Measurements from ENCODE around the gene AXIN1. TPM values are rescaled to one million over a fixed set of nuclear protein-coding genes. Genes with fewer than 3 reads are reported as not detected.
A peak's percentile ranks its signal among the peaks of the same experiment; 100 is the strongest.

Gene AXIN1
- total RNA-seq, 1 donor from 2014 or later: 30.6 TPM

- H3K4me3 Mint-ChIP-seq: peak overlapping the region; percentile 80
- H3K36me3 Mint-ChIP-seq: no peaks in the 10 kb centered on the region
- H3K9me3 Mint-ChIP-seq: no peaks in the 10 kb centered on the region
- no peak for DNase-seq (ENCODE audit: extremely low spot score, unreplicated experiment)
- peaks cover 12% of the 10 kb centered on the region for H3K4me1 Mint-ChIP-seq (ENCODE audit: unreplicated experiment)
- peak overlapping the region; percentile 72 for H3K27ac Mint-ChIP-seq
- TF ChIP-seq CTCF (conservative IDR thresholded peaks at IDR 0.05): no peak
- no peaks in the 10 kb centered on the region for H3K27me3 Mint-ChIP-seq
Measured at GRCh38 chr16:398561-399339, 46.2 kb upstream of the AXIN1 start.

DNA sequence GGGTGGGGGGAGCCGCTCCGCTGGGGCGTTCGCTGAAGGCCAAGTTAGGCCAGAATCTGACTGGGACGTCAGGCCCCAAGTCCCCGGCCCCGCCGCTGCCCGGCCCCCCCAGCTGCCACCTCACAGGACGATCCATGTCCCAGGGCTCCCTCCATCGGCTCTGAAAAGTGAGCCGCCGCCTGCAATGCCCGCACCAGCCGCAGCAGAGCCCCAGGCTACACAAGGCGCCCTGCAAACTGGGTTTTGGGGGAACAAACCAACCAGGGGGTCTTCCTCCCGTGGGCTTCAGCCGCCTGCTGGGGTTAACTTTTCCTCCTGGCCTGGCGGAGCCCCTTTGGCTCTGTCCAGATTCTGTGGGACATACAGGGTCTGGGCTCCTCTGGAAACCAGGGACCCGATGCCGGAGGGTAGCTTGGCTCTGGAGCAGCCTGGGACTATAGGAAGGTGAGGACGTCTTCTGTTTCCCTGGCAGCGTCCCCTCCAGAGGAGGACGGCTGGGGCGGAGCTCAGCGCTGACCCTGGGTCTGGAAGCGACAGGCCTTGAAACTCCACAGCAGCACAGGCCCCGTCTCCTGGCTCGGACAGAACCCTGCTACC lies 45.3 kb upstream of the AXIN1 start:
- no peaks in the 10 kb centered on the region for H3K36me3 Mint-ChIP-seq
- H3K27ac Mint-ChIP-seq: peak overlapping the region; percentile 72
- no peaks in the 10 kb centered on the region for H3K9me3 Mint-ChIP-seq
- no peak for DNase-seq (ENCODE audit: extremely low spot score, unreplicated experiment)
- peak overlapping the region; percentile 80 for H3K4me3 Mint-ChIP-seq
- H3K4me1 Mint-ChIP-seq (ENCODE audit: unreplicated experiment): peaks cover 12% of the 10 kb centered on the region
- peak; percentile 70 for TF ChIP-seq CTCF (conservative IDR thresholded peaks at IDR 0.05)
- H3K27me3 Mint-ChIP-seq: no peaks in the 10 kb centered on the region

GRCh38 chr16:397135-397661 lies 44.7 kb upstream of the AXIN1 start, which contains the start of gene NME4:
TSS of gene NME4 (plus strand) at chr16:397199. CDS start at chr16:397223, 24 bp downstream.
- DNase-seq (ENCODE audit: extremely low spot score, unreplicated experiment): no peak
- peaks cover 12% of the 10 kb centered on the region for H3K4me1 Mint-ChIP-seq (ENCODE audit: unreplicated experiment)
- peak within 1 kb of the TSS; percentile 95 for H3K27ac Mint-ChIP-seq
- H3K9me3 Mint-ChIP-seq: no peaks in the 10 kb centered on the region
- no peaks in the 10 kb centered on the region for H3K36me3 Mint-ChIP-seq
- H3K4me3 Mint-ChIP-seq: peak within 1 kb of the TSS; percentile 95
- TF ChIP-seq CTCF (conservative IDR thresholded peaks at IDR 0.05): no peak
- no peaks in the 10 kb centered on the region for H3K27me3 Mint-ChIP-seq

- no peak for TF ChIP-seq CTCF (conservative IDR thresholded peaks at IDR 0.05)
- Mint-ChIP-seq H3K9me3 (no peaks in the 10 kb centered on the region), H3K27me3 (no peaks in the 10 kb centered on the region), H3K4me3 (peak overlapping the region; percentile 95), H3K27ac (peak overlapping the region; percentile 95), H3K36me3 (no peaks in the 10 kb centered on the region), H3K4me1 (ENCODE audit: unreplicated experiment) (peaks cover 12% of the 10 kb centered on the region)
- no peak for DNase-seq (ENCODE audit: extremely low spot score, unreplicated experiment)
Measured at GRCh38 chr16:396605-397004, 44.1 kb upstream of the AXIN1 start.

GRCh38 chr16:396199-396598 lies 43.7 kb upstream of the AXIN1 start:
- peak overlapping the region; percentile 95 for H3K4me3 Mint-ChIP-seq
- H3K9me3 Mint-ChIP-seq: no peaks in the 10 kb centered on the region
- H3K36me3 Mint-ChIP-seq: no peaks in the 10 kb centered on the region
- H3K4me1 Mint-ChIP-seq (ENCODE audit: unreplicated experiment): peaks cover 12% of the 10 kb centered on the region
- H3K27ac Mint-ChIP-seq: peak overlapping the region; percentile 95
- no peak for TF ChIP-seq CTCF (conservative IDR thresholded peaks at IDR 0.05)
- no peaks in the 10 kb centered on the region for H3K27me3 Mint-ChIP-seq
- no peak for DNase-seq (ENCODE audit: extremely low spot score, unreplicated experiment)

Measured in type B pancreatic cell (in vitro differentiated cells).